Measurements from ENCODE around the gene SSH2. TPM values are rescaled to one million over a fixed set of nuclear protein-coding genes. Genes with fewer than 3 reads are reported as not detected.

Gene SSH2
- total RNA-seq, 1 experiment from 2014 or later, result 22.9 TPM

DNA sequence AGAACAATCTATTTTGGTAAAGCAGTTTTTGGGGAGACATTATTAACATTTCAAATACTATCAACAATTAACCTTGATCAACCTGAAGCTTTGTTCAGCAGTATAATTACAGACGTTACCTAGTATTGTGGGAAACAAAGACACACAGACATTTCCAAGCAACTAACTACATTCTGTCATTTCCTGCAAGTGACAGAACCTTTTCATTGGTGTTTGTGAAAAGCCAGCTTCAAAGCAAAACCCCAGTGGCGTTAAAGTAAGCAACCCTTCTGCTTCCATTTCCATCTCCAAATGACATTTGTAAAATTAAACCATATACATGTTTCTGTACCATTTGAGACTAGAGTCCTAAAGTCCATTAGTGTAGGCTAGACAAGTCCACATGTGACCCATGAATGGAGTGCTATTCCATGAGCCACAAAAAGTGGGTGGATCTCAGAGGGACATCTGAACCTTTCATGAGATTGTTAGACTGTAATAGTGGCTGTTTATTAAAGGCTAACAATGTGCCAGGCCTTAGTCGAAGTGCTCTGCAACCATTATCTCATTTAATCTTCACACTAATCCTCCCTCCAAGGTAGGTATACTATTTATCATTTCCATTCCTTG is 101.2 kb downstream of the SSH2 start:
- H3K36me3 Mint-ChIP-seq (ENCODE audit: insufficient read depth, unreplicated experiment), result no peaks in the 10 kb centered on the region
- no peak overlapping the region for H3K27ac Mint-ChIP-seq (ENCODE audit: unreplicated experiment)
- no peak for DNase-seq
- no peak overlapping the region for H3K4me3 Mint-ChIP-seq (ENCODE audit: low read depth, unreplicated experiment)
- intact Hi-C loops (cut with micrococcal nuclease; ENCODE audit: unreplicated experiment), result no loop called here
- CTCF ChIA-PET, result no interaction called here
- no peaks in the 10 kb centered on the region for H3K9me3 Mint-ChIP-seq (ENCODE audit: low read depth, unreplicated experiment)
- TF ChIP-seq, protein P1, sequence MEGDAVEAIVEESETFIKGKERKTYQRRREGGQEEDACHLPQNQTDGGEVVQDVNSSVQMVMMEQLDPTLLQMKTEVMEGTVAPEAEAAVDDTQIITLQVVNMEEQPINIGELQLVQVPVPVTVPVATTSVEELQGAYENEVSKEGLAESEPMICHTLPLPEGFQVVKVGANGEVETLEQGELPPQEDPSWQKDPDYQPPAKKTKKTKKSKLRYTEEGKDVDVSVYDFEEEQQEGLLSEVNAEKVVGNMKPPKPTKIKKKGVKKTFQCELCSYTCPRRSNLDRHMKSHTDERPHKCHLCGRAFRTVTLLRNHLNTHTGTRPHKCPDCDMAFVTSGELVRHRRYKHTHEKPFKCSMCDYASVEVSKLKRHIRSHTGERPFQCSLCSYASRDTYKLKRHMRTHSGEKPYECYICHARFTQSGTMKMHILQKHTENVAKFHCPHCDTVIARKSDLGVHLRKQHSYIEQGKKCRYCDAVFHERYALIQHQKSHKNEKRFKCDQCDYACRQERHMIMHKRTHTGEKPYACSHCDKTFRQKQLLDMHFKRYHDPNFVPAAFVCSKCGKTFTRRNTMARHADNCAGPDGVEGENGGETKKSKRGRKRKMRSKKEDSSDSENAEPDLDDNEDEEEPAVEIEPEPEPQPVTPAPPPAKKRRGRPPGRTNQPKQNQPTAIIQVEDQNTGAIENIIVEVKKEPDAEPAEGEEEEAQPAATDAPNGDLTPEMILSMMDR (IDR thresholded peaks at IDR 0.05; ENCODE audit: unreplicated experiment), result no peak
- no peaks in the 10 kb centered on the region for H3K27me3 Mint-ChIP-seq (ENCODE audit: unreplicated experiment)
- no peaks in the 10 kb centered on the region for H3K4me1 Mint-ChIP-seq (ENCODE audit: low read depth, unreplicated experiment)
- BruUV-seq (replicated peaks), result no TSS peak

DNA sequence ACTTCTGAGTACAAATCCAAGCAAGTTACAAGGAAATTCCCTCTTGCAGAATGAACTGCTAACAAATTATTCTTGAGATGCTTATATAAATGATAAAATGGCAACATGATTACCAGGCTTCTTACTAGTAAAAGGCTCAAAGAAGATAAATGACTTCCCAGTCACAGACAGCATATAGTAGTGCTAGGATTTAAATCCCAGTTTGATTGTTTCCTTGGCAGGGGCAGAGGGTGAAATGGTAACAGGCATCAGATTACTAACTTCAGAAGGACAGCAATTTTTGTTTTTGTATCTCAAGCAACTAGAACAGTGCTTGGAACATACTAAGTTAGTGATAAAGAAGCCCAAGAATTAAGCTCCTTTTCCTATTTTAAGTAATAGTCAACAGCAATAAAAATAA is 102.8 kb downstream of the SSH2 start:
- no peak overlapping the region for H3K4me3 Mint-ChIP-seq (ENCODE audit: low read depth, unreplicated experiment)
- H3K36me3 Mint-ChIP-seq (ENCODE audit: insufficient read depth, unreplicated experiment), result no peaks in the 10 kb centered on the region
- no peaks in the 10 kb centered on the region for H3K4me1 Mint-ChIP-seq (ENCODE audit: low read depth, unreplicated experiment)
- no peak overlapping the region for H3K27ac Mint-ChIP-seq (ENCODE audit: unreplicated experiment)
- BruUV-seq (replicated peaks), result no TSS peak
- TF ChIP-seq, protein P1 (IDR thresholded peaks at IDR 0.05; ENCODE audit: unreplicated experiment), result no peak
- CTCF ChIA-PET, result no interaction called here
- intact Hi-C loops (cut with micrococcal nuclease; ENCODE audit: unreplicated experiment), result no loop called here
- no peak for DNase-seq
- H3K27me3 Mint-ChIP-seq (ENCODE audit: unreplicated experiment), result no peaks in the 10 kb centered on the region
- H3K9me3 Mint-ChIP-seq (ENCODE audit: low read depth, unreplicated experiment), result no peaks in the 10 kb centered on the region

DNA sequence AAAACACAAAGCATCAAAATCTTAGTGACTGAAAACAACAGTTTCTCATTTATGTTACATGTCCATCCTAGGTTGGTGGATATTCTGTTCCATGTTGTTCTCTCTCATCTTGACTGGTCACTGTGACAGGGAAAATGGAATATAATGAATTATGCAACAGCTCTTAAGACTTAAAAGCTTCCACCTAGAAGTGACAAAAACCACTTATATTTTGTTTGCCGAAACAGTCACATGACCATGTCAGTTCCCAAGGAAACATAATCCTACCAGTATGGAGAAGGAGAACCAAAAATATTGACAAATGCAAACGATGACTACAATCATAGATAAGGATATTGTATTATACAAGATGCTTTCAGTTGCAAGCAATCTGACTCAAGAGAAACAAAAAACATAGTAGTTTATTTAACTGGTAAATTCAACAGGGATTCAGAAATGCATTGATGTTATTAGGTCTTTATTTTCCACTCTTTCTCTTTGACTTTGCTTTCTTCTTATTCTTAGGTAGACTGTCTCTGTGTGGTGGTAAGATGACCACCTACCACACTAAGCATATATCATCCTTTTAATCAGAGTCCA is 103.8 kb downstream of the SSH2 start:
- Mint-ChIP-seq H3K4me3 (ENCODE audit: low read depth, unreplicated experiment) (no peak overlapping the region), H3K4me1 (ENCODE audit: low read depth, unreplicated experiment) (no peaks in the 10 kb centered on the region), H3K27ac (ENCODE audit: unreplicated experiment) (no peak overlapping the region), H3K27me3 (ENCODE audit: unreplicated experiment) (no peaks in the 10 kb centered on the region), H3K9me3 (ENCODE audit: low read depth, unreplicated experiment) (no peaks in the 10 kb centered on the region), H3K36me3 (ENCODE audit: insufficient read depth, unreplicated experiment) (no peaks in the 10 kb centered on the region)
- TF ChIP-seq, protein P1 (IDR thresholded peaks at IDR 0.05; ENCODE audit: unreplicated experiment), result no peak
- no TSS peak for BruUV-seq (replicated peaks)
- no peak for DNase-seq
- intact Hi-C loops (cut with micrococcal nuclease; ENCODE audit: unreplicated experiment), result no loop called here
- CTCF ChIA-PET, result interaction anchor here (0.5 to 1.3 kb wide), 2 partner anchors 105 to 446 kb away, joined by 4 read pairs; no protein-coding TSS in a partner anchor

DNA sequence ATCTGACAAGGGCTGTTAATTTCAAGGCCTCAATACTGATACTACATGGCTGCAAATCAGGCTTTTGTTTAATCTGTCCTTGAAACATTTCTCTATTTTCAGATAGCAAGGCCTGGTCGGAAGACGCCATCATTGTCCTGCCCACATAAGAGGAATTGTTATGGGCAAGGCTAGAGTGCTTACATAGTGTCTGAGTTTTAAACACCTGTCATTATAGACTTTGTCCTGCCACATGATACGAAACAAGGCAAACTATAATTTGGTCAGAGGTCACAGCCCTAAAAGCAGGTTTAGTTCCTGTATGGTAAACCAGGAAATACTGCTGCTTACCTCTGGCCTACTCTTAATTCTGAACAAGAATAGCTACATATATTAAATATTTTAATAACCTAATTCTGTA is 104.4 kb downstream of the SSH2 start:
- TF ChIP-seq, protein P1 (IDR thresholded peaks at IDR 0.05; ENCODE audit: unreplicated experiment), result no peak
- peak; percentile 7 for DNase-seq
- no TSS peak for BruUV-seq (replicated peaks)
- H3K4me3 Mint-ChIP-seq (ENCODE audit: low read depth, unreplicated experiment), result no peak overlapping the region
- intact Hi-C loops (cut with micrococcal nuclease; ENCODE audit: unreplicated experiment), result no loop called here
- H3K27ac Mint-ChIP-seq (ENCODE audit: unreplicated experiment), result peak overlapping the region; percentile 27
- no peaks in the 10 kb centered on the region for H3K36me3 Mint-ChIP-seq (ENCODE audit: insufficient read depth, unreplicated experiment)
- no peaks in the 10 kb centered on the region for H3K4me1 Mint-ChIP-seq (ENCODE audit: low read depth, unreplicated experiment)
- CTCF ChIA-PET, result interaction anchor here (1.3 kb wide), 1 partner anchor 105 kb away, joined by 4 read pairs; no protein-coding TSS in a partner anchor
- no peaks in the 10 kb centered on the region for H3K9me3 Mint-ChIP-seq (ENCODE audit: low read depth, unreplicated experiment)
- H3K27me3 Mint-ChIP-seq (ENCODE audit: unreplicated experiment), result no peaks in the 10 kb centered on the region

Data from Calu3 (cell line).